ENCODE results near the gene PLEKHG4B. TPM values are rescaled to one million over a fixed set of nuclear protein-coding genes. Genes with fewer than 3 reads are reported as not detected.
A peak's percentile ranks its signal among the peaks of the same experiment; 100 is the strongest.
"Not testable (repeated sequence)": the region's sequence is repeated elsewhere in the genome, so short reads cannot be mapped to it uniquely, and the experiment has no call there.

PLEKHG4B gene, protein sequence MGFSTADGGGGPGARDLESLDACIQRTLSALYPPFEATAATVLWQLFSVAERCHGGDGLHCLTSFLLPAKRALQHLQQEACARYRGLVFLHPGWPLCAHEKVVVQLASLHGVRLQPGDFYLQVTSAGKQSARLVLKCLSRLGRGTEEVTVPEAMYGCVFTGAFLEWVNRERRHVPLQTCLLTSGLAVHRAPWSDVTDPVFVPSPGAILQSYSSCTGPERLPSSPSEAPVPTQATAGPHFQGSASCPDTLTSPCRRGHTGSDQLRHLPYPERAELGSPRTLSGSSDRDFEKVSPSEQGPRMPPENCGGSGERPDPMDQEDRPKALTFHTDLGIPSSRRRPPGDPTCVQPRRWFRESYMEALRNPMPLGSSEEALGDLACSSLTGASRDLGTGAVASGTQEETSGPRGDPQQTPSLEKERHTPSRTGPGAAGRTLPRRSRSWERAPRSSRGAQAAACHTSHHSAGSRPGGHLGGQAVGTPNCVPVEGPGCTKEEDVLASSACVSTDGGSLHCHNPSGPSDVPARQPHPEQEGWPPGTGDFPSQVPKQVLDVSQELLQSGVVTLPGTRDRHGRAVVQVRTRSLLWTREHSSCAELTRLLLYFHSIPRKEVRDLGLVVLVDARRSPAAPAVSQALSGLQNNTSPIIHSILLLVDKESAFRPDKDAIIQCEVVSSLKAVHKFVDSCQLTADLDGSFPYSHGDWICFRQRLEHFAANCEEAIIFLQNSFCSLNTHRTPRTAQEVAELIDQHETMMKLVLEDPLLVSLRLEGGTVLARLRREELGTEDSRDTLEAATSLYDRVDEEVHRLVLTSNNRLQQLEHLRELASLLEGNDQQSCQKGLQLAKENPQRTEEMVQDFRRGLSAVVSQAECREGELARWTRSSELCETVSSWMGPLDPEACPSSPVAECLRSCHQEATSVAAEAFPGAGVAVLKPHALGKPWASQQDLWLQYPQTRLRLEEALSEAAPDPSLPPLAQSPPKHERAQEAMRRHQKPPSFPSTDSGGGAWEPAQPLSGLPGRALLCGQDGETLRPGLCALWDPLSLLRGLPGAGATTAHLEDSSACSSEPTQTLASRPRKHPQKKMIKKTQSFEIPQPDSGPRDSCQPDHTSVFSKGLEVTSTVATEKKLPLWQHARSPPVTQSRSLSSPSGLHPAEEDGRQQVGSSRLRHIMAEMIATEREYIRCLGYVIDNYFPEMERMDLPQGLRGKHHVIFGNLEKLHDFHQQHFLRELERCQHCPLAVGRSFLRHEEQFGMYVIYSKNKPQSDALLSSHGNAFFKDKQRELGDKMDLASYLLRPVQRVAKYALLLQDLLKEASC (N-terminal part only)
- 0.09 TPM for polyA plus RNA-seq (2012; ENCODE audit: insufficient read depth, insufficient read length, low read depth)

DNA sequence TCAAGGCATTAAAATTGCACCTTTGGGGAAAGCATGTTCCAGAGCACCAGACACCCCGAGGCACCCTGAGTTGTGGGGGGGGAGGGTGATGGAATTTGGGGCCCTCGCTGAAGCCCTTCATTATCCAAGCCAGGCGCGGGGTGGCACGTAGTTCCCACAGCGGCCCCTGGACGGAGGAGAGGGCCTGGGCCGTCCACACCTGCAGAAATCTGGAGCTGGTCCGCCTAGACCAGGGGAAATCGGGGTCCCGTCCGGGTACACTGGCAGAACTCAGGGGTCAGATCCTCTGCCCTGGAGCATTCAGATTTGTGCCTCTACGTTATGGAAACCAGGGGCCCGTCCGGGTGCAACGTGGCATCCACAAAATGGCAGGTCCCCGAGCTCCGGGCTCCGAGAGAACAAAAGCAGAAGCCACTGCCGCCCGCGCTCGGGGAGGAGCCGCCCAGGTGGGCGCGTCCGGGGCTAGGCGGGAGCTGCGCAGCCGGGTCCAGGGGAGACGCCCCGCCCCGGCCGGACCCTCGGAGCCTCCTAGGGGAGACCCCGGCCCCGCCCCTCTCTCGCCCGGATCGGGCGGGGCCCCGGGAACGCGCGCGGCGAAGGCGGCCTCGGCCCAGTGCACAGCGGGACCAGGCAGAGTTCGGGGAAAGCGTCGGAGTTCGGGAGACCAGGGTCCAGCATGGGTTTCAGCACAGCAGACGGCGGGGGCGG lies at the start of gene PLEKHG4B:
TSS of gene PLEKHG4B (plus strand) at position 613 of the 708 bp plus-strand sequence. CDS start at position 677, 64 bp downstream.
- H3K4me1 ChIP-seq = no peaks in the 10 kb centered on the region
- no peaks in the 10 kb centered on the region for H3K9me3 ChIP-seq
- no peak within 1 kb of the TSS for H3K4me3 ChIP-seq (ENCODE audit: low read depth, low read length)
- H3K36me3 ChIP-seq = no peaks in the 10 kb centered on the region
- TF ChIP-seq, protein P1, sequence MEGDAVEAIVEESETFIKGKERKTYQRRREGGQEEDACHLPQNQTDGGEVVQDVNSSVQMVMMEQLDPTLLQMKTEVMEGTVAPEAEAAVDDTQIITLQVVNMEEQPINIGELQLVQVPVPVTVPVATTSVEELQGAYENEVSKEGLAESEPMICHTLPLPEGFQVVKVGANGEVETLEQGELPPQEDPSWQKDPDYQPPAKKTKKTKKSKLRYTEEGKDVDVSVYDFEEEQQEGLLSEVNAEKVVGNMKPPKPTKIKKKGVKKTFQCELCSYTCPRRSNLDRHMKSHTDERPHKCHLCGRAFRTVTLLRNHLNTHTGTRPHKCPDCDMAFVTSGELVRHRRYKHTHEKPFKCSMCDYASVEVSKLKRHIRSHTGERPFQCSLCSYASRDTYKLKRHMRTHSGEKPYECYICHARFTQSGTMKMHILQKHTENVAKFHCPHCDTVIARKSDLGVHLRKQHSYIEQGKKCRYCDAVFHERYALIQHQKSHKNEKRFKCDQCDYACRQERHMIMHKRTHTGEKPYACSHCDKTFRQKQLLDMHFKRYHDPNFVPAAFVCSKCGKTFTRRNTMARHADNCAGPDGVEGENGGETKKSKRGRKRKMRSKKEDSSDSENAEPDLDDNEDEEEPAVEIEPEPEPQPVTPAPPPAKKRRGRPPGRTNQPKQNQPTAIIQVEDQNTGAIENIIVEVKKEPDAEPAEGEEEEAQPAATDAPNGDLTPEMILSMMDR (IDR thresholded peaks at IDR 0.05; ENCODE audit: low read depth, low read length) = no peak
- no peak for DNase-seq
- H3K27me3 ChIP-seq = peaks cover 74% of the 10 kb centered on the region

DNA sequence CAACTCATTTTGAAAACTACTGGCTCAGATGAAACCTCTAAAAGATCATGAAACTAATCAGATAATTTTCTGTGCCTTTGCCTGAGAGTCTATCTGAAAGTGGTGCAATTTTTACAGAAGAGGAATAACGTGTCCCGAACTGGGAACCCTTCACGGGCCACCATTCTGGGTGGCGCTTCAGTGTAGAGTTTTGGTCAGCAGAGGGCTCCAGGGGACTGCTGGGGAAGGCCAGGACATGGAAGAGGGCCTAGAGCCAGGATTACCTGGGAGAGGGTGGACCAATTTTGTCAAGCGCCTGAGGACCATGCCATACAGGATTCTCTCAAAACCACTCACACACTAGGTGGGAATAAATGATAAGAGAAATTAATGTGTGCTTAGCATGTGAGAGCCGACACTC lies 49.7 kb upstream of the PLEKHG4B start:
- no peak overlapping the region for H3K4me3 ChIP-seq (ENCODE audit: low read depth, low read length)
- H3K9me3 ChIP-seq = no peaks in the 10 kb centered on the region
- H3K36me3 ChIP-seq = no peaks in the 10 kb centered on the region
- peaks cover 16% of the 10 kb centered on the region for H3K27me3 ChIP-seq
- H3K4me1 ChIP-seq = no peaks in the 10 kb centered on the region
- TF ChIP-seq, protein P1 (IDR thresholded peaks at IDR 0.05; ENCODE audit: low read depth, low read length) = peak; percentile 55
- DNase-seq = peak; percentile 30

DNA sequence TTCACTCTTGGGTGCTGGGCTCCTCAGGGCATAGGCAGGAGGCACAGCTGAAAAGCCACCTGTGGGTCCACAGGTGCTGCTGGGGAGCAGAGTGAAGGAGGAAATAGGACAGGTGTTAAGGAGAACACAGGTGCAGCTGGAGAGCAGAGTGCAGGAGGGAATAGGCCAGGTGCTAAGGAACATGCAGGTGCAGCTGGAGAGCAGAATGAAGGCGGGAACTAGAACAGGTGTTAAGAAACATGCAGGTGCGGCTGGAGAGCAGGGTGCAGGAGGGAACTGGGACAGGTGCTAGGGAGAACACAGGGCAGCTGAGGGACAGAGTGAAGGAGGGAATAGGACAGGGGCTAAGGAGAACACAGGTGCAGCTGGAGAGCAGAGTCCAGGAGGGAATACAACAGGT lies 43.8 kb upstream of the PLEKHG4B start:
- TF ChIP-seq, protein P1 (IDR thresholded peaks at IDR 0.05; ENCODE audit: low read depth, low read length) = no peak
- no peak for DNase-seq
- no peaks in the 10 kb centered on the region for H3K36me3 ChIP-seq
- H3K4me3 ChIP-seq (ENCODE audit: low read depth, low read length) = no peak overlapping the region
- H3K9me3 ChIP-seq = no peaks in the 10 kb centered on the region; the same call in 1 of the 2 replicates
- no peaks in the 10 kb centered on the region for H3K4me1 ChIP-seq
- H3K27me3 ChIP-seq = peaks cover 28% of the 10 kb centered on the region

DNA sequence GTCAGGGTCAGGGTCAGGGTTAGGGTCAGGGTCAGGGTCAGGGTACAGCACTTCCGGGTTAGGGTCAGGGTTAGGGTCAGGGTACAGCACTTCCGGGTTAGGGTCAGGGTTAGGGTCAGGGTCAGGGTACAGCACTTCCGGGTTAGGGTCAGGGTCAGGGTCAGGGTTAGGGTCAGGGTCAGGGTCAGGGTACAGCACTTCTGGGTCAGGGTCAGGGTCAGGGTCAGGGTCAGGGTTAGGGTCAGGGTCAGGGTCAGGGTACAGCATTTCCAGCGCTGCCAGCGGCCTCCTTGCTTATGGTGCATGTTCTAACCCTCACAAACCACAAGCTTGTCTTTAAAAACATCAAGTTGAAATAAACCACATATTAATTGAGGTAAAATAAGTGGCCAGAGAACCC lies 42.4 kb upstream of the PLEKHG4B start:
- H3K4me3 ChIP-seq (ENCODE audit: low read depth, low read length); H3K36me3 ChIP-seq; H3K4me1 ChIP-seq; DNase-seq; H3K9me3 ChIP-seq: not testable (repeated sequence)
- peaks cover 39% of the 10 kb centered on the region for H3K27me3 ChIP-seq

DNA sequence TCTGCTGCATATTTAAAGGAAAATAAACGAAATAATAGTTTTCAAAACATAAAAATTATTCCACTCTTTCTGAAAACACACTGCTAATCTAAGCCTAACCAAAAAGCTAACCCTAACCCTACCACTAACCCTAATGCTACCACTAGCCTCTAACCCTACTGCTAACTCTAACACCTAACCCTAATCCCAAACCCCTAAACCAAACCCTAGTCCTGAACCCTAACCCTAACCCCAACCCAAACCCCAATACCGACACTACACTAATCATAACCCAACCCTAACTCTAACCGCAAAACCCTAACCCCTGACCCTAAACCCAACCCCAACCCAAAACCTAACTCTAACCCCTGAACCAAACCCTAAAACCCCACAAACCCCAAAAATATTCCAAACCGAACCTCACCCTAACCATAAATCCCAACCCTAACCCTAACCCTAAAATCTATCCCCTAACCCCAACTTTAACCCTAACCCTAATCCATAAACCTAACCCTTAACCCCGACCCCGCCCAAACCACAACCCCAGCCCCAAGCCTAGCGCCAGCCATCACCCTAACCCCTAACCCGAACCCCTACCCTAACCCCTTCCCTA lies 41.9 kb upstream of the PLEKHG4B start:
- Histone ChIP-seq H3K9me3 (no peaks in the 10 kb centered on the region; the same call in 1 of the 2 replicates), H3K4me1 (no peaks in the 10 kb centered on the region), H3K36me3 (no peaks in the 10 kb centered on the region), H3K4me3 (ENCODE audit: low read depth, low read length) (no peak overlapping the region), H3K27me3 (peaks cover 40% of the 10 kb centered on the region)
- DNase-seq = no peak
- TF ChIP-seq, protein P1 (IDR thresholded peaks at IDR 0.05; ENCODE audit: low read depth, low read length) = no peak
